Stimulated activated CD4-positive, alpha-beta T cell treated with anti-CD3 and anti-CD28 coated beads, Interleukin-12 subunit alpha, Interleukin-12 subunit beta, amount 100 ng/mL, for 24 hours (primary cell): ENCODE measurements around the gene ITPA.
A peak's percentile ranks its signal among the peaks of the same experiment; 100 is the strongest.
"Not testable (repeated sequence)": the region's sequence is repeated elsewhere in the genome, so short reads cannot be mapped to it uniquely, and the experiment has no call there.

ENCODE experiments used
- DNase-seq, 2 experiments: peaks; one replicate each; pipeline ENCODE4 v3.0.0-alpha.2; 2020; ENCODE audit warnings: low read depth in 2 of 2

ITPA gene

GRCh38 chr20:3173610-3174441 is 35.5 kb upstream of the ITPA start:
- DNase-seq: peak; percentile 77 to 87

GRCh38 chr20:3174442-3175261 is 34.6 kb upstream of the ITPA start:
- DNase-seq: no peak

GRCh38 chr20:3175270-3175669 is 34.0 kb upstream of the ITPA start:
- DNase-seq: no peak

- no peak for DNase-seq
These were observed 31.4 kb upstream of the ITPA start for GRCh38 chr20:3177746-3178485.

- no peak for DNase-seq
These were observed 29.0 kb upstream of the ITPA start for GRCh38 chr20:3180319-3180718.

- DNase-seq: no peak
These were observed 28.0 kb upstream of the ITPA start for GRCh38 chr20:3181270-3181669.

- DNase-seq: not testable (repeated sequence)
These were observed 26.9 kb upstream of the ITPA start for GRCh38 chr20:3182429-3182828.

- DNase-seq: no peak
These were observed 25.2 kb upstream of the ITPA start for GRCh38 chr20:3183896-3184612.

- DNase-seq: not testable (repeated sequence)
These were observed 21.4 kb upstream of the ITPA start for GRCh38 chr20:3187861-3188260.

- DNase-seq: no peak
These were observed 20.4 kb upstream of the ITPA start for GRCh38 chr20:3188823-3189413.

- no peak for DNase-seq
These were observed 19.7 kb upstream of the ITPA start for GRCh38 chr20:3189561-3190131.

GRCh38 chr20:3190681-3191111 is 18.6 kb upstream of the ITPA start:
- no peak for DNase-seq

GRCh38 chr20:3192226-3193015 is 16.9 kb upstream of the ITPA start:
- no peak for DNase-seq

- DNase-seq: no peak
These were observed 15.3 kb upstream of the ITPA start for GRCh38 chr20:3193806-3194616.

- DNase-seq: no peak
These were observed 14.5 kb upstream of the ITPA start for GRCh38 chr20:3194617-3195280.

GRCh38 chr20:3195590-3196237 is 13.6 kb upstream of the ITPA start:
- DNase-seq: no peak

GRCh38 chr20:3199206-3199605 is 10.1 kb upstream of the ITPA start:
- DNase-seq: no peak
